GM13977 (cell line): Measurements from ENCODE around the gene FDX1.
"Not testable (repeated sequence)": the region's sequence is repeated elsewhere in the genome, so short reads cannot be mapped to it uniquely, and the experiment has no call there.

ENCODE experiments used
- DNase-seq: peaks from one replicate; pipeline ENCODE4 v3.0.0; 2012; ENCODE audit warnings: low spot score
- in situ Hi-C: fragments of 300-500 bp; cut with MboI; formaldehyde crosslinking; loops from one replicate; pipeline ENCODE4 v1.12.0; 2022; ENCODE audit warnings: low sequenced_read_pairs, low pct_unique_long_range_greater_than_20kb, mixed read lengths, inconsistent platforms; ENCODE audit not compliant: unreplicated experiment
- TF ChIP-seq, protein P1 (sequence below): IDR thresholded peaks from 2 replicates; pipeline ENCODE4 v1.5.1; 2012; ENCODE audit warnings: mild to moderate bottlenecking, control low read depth; ENCODE audit not compliant: insufficient read depth; ENCODE audit errors: extremely low read depth, missing control alignments

FDX1 gene

GRCh38 chr11:110407315-110407714 lies 22.4 kb upstream of the FDX1 start:
- TF ChIP-seq, protein P1, sequence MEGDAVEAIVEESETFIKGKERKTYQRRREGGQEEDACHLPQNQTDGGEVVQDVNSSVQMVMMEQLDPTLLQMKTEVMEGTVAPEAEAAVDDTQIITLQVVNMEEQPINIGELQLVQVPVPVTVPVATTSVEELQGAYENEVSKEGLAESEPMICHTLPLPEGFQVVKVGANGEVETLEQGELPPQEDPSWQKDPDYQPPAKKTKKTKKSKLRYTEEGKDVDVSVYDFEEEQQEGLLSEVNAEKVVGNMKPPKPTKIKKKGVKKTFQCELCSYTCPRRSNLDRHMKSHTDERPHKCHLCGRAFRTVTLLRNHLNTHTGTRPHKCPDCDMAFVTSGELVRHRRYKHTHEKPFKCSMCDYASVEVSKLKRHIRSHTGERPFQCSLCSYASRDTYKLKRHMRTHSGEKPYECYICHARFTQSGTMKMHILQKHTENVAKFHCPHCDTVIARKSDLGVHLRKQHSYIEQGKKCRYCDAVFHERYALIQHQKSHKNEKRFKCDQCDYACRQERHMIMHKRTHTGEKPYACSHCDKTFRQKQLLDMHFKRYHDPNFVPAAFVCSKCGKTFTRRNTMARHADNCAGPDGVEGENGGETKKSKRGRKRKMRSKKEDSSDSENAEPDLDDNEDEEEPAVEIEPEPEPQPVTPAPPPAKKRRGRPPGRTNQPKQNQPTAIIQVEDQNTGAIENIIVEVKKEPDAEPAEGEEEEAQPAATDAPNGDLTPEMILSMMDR, result no peak
- in situ Hi-C loops, result no loop called here

GRCh38 chr11:110409174-110409573 lies 20.6 kb upstream of the FDX1 start:
- in situ Hi-C loops, result no loop called here
- no peak for DNase-seq
- TF ChIP-seq, protein P1, result no peak

More at GRCh38 chr11:110407315-110407714, 22.4 kb upstream of the FDX1 start:
- no peak for DNase-seq

- in situ Hi-C loops, result no loop called here
- TF ChIP-seq, protein P1, result no peak
These were observed 19.1 kb upstream of the FDX1 start for GRCh38 chr11:110410651-110411050.

DNA sequence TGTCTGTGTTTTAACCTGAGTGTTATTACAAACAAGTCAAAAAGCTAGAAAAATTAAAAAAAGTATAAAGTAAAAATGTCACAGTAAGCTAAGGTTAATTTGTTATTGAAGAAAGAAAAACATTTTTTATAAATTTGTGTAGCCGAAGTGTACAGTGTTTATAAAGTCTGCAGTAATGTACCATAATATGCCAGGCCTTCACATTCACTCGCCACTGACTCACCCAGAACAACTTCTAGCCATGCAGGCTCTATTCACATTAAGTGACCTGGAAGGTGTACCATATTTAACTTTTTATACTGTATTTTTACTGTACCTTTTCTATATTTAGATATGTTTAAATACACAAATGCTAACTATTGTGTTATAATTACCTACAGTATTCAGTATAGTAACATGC lies 14.7 kb upstream of the FDX1 start:
- in situ Hi-C loops, result no loop called here
- DNase-seq, result no peak
- TF ChIP-seq, protein P1, result no peak

More at GRCh38 chr11:110410651-110411050, 19.1 kb upstream of the FDX1 start:
- DNase-seq, result no peak

- in situ Hi-C loops, result not testable (repeated sequence)
These were observed 8.1 kb upstream of the FDX1 start for GRCh38 chr11:110421658-110422057.

GRCh38 chr11:110422306-110422905 lies 7.3 kb upstream of the FDX1 start:
- DNase-seq, result no peak
- TF ChIP-seq, protein P1, result no peak
- in situ Hi-C loops, result no loop called here

More at GRCh38 chr11:110421658-110422057, 8.1 kb upstream of the FDX1 start:
- not testable (repeated sequence) for DNase-seq

GRCh38 chr11:110424775-110425444 lies 4.8 kb upstream of the FDX1 start:
- TF ChIP-seq, protein P1, result no peak
- in situ Hi-C loops, result loop anchor here (25.0 kb wide), 1 partner anchor 1012 kb away; no protein-coding TSS in a partner anchor
- DNase-seq, result no peak
